Measurements from ENCODE around the gene EFCAB11. TPM values are rescaled to one million over a fixed set of nuclear protein-coding genes. Genes with fewer than 3 reads are reported as not detected.
A peak's percentile ranks its signal among the peaks of the same experiment; 100 is the strongest.

Gene EFCAB11
- total RNA-seq, 1 donor from 2014 or later = 7.7 TPM

- DNase-seq (ENCODE audit: low spot score) = no peak
- Mint-ChIP-seq H3K27me3 (ENCODE audit: low read depth) (no peaks in the 10 kb centered on the region), H3K4me1 (ENCODE audit: low read depth) (peaks cover 27% of the 10 kb centered on the region), H3K9me3 (ENCODE audit: low read depth) (peaks cover 19% of the 10 kb centered on the region), H3K4me3 (ENCODE audit: unreplicated experiment) (no peak overlapping the region), H3K36me3 (ENCODE audit: low read depth) (peaks cover 13% of the 10 kb centered on the region), H3K27ac (ENCODE audit: unreplicated experiment) (no peak overlapping the region)
- no peak for TF ChIP-seq CTCF (IDR thresholded peaks at IDR 0.05)
Observed at GRCh38 chr14:89826596-89826995, 127.9 kb downstream of the EFCAB11 start.

DNA sequence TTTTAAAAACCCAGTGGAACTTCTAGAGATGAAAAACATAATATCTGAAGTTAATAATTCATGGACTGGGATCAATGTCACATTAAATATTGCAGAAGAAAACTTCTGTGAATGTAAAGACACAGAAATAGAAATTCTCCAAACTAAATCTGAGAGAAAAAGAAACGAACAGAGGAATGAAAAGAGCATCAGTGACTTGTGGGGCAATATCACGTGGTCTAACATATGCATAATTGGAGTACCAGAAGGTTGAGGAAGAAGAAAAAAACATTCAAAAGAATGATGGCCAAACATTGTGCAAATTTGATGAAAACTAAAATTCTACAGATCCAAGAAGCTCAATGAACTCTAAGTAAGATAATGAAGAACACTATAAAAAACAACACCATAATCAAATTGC, 130.8 kb downstream of the EFCAB11 start:
- Mint-ChIP-seq H3K9me3 (ENCODE audit: low read depth) (peaks cover 19% of the 10 kb centered on the region), H3K4me3 (ENCODE audit: unreplicated experiment) (no peak overlapping the region), H3K27me3 (ENCODE audit: low read depth) (no peaks in the 10 kb centered on the region), H3K27ac (ENCODE audit: unreplicated experiment) (no peak overlapping the region), H3K4me1 (ENCODE audit: low read depth) (peaks cover 33% of the 10 kb centered on the region), H3K36me3 (ENCODE audit: low read depth) (peaks cover 13% of the 10 kb centered on the region)
- no peak for DNase-seq (ENCODE audit: low spot score)
- TF ChIP-seq CTCF (IDR thresholded peaks at IDR 0.05) = no peak

DNA sequence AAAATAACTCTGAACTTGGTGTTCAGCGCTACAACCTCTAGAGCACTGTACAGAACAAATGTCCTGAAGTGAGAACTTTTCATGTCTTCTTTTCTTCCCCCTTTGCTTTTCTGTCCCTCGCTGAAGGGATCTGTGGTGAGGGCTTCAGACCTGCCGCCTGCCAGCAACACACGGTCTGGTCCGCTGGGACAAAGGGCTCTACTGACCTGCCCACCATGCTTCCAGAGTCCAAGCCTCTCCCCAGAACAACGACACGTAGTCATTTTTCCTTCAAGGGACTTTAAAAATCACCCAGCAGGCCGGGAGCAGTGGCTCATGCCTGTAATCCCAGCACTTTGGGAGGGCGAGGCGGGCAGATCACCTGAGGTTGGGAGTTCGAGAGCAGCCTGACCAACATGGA, 140.4 kb downstream of the EFCAB11 start:
- H3K27ac Mint-ChIP-seq (ENCODE audit: unreplicated experiment) = peak overlapping the region; percentile 99
- TF ChIP-seq CTCF (IDR thresholded peaks at IDR 0.05) = peak; percentile 11
- no peak for DNase-seq (ENCODE audit: low spot score)
- H3K27me3 Mint-ChIP-seq (ENCODE audit: low read depth) = no peaks in the 10 kb centered on the region
- H3K36me3 Mint-ChIP-seq (ENCODE audit: low read depth) = no peaks in the 10 kb centered on the region
- H3K4me1 Mint-ChIP-seq (ENCODE audit: low read depth) = peaks cover 68% of the 10 kb centered on the region
- H3K9me3 Mint-ChIP-seq (ENCODE audit: low read depth) = peaks cover 5% of the 10 kb centered on the region
- H3K4me3 Mint-ChIP-seq (ENCODE audit: unreplicated experiment) = peak overlapping the region; percentile 54

DNA sequence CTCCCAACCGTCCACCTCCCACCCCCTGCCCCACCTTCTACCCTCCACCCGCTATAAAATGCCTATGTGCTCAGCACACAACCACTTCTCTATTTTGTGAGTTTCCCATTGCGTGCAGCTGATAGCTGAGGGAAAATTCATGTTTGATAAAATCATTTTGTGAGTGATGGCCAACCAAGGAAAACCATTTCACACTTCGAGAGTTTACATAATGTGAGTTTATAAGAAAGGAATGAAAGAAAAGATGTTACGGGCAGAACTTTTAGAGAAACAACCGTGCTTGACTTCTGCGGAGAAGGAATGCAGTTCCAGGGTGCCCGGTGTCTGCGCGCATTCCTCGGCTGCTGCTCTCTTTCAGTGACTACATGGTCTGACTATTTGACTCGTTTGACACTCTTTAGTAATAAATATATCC, 140.9 kb downstream of the EFCAB11 start:
- peaks cover 63% of the 10 kb centered on the region for H3K4me1 Mint-ChIP-seq (ENCODE audit: low read depth)
- no peaks in the 10 kb centered on the region for H3K27me3 Mint-ChIP-seq (ENCODE audit: low read depth)
- H3K36me3 Mint-ChIP-seq (ENCODE audit: low read depth) = no peaks in the 10 kb centered on the region
- no peak for TF ChIP-seq CTCF (IDR thresholded peaks at IDR 0.05)
- peak overlapping the region; percentile 54 for H3K4me3 Mint-ChIP-seq (ENCODE audit: unreplicated experiment)
- DNase-seq (ENCODE audit: low spot score) = peak; percentile 92
- H3K27ac Mint-ChIP-seq (ENCODE audit: unreplicated experiment) = peak overlapping the region; percentile 99
- peaks cover 5% of the 10 kb centered on the region for H3K9me3 Mint-ChIP-seq (ENCODE audit: low read depth)

- DNase-seq (ENCODE audit: low spot score) = no peak
- Mint-ChIP-seq H3K4me3 (ENCODE audit: unreplicated experiment) (no peak overlapping the region), H3K27ac (ENCODE audit: unreplicated experiment) (peak overlapping the region; percentile 99), H3K4me1 (ENCODE audit: low read depth) (peaks cover 60% of the 10 kb centered on the region), H3K36me3 (ENCODE audit: low read depth) (no peaks in the 10 kb centered on the region), H3K27me3 (ENCODE audit: low read depth) (no peaks in the 10 kb centered on the region), H3K9me3 (ENCODE audit: low read depth) (peaks cover 5% of the 10 kb centered on the region)
- no peak for TF ChIP-seq CTCF (IDR thresholded peaks at IDR 0.05)
Observed at GRCh38 chr14:89811954-89812575, 142.5 kb downstream of the EFCAB11 start.

Measured in chondrocyte (in vitro differentiated cells).